ENCODE measurements around the gene COX6B1. TPM values are rescaled to one million over a fixed set of nuclear protein-coding genes. Genes with fewer than 3 reads are reported as not detected.

Gene COX6B1
- total RNA-seq, 1 donor from 2014 or later: 301 TPM

- H3K36me3 ChIP-seq: no peaks in the 10 kb centered on the region
- no peak within 1 kb of the TSS for H3K27ac ChIP-seq
- TF ChIP-seq, protein P1, sequence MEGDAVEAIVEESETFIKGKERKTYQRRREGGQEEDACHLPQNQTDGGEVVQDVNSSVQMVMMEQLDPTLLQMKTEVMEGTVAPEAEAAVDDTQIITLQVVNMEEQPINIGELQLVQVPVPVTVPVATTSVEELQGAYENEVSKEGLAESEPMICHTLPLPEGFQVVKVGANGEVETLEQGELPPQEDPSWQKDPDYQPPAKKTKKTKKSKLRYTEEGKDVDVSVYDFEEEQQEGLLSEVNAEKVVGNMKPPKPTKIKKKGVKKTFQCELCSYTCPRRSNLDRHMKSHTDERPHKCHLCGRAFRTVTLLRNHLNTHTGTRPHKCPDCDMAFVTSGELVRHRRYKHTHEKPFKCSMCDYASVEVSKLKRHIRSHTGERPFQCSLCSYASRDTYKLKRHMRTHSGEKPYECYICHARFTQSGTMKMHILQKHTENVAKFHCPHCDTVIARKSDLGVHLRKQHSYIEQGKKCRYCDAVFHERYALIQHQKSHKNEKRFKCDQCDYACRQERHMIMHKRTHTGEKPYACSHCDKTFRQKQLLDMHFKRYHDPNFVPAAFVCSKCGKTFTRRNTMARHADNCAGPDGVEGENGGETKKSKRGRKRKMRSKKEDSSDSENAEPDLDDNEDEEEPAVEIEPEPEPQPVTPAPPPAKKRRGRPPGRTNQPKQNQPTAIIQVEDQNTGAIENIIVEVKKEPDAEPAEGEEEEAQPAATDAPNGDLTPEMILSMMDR (IDR thresholded peaks at IDR 0.05): no peak
- DNase-seq (ENCODE audit: low spot score in 2 of 2): no peak
- H3K4me1 ChIP-seq: peaks cover 2 to 3% of the 10 kb centered on the region in 2 donors
- no peaks in the 10 kb centered on the region for H3K27me3 ChIP-seq
- intact Hi-C loops (cut with DNase I): loop anchor here (5.0 kb wide), 1 partner anchor 73 kb away; the partner anchor contains the start of gene ARHGAP33
- no peak within 1 kb of the TSS for H3K4me3 ChIP-seq
- H3K9me3 ChIP-seq: no peaks in the 10 kb centered on the region
Observed at GRCh38 chr19:35704218-35704617, 56.1 kb downstream of the COX6B1 start, which contains the start of gene ZBTB32. Gene ZBTB32 (plus strand): TSS chr19:35704558. CDS start chr19:35714627, 10,069 bp downstream.

Other genes with a start within 250 kb of the COX6B1 start
- not detected for gene FFAR2, start 200.1 kb upstream of the COX6B1 start, total RNA-seq
- gene KRTDAP, start 157.9 kb upstream of the COX6B1 start, total RNA-seq: not detected
- gene DMKN, start 134.7 kb upstream of the COX6B1 start, total RNA-seq: 1.7 TPM
- gene SBSN, start 120.0 kb upstream of the COX6B1 start, total RNA-seq: not detected
- not detected for gene GAPDHS, start 114.9 kb upstream of the COX6B1 start, total RNA-seq
- gene TMEM147, start 102.7 kb upstream of the COX6B1 start, total RNA-seq: 99.7 TPM
- not detected for gene ATP4A, start 84.7 kb upstream of the COX6B1 start, total RNA-seq
- gene PMIS2, start 62.1 kb upstream of the COX6B1 start, total RNA-seq: not detected
- gene HAUS5, start 35.6 kb upstream of the COX6B1 start, total RNA-seq: 1.9 TPM
- 69.0 TPM for gene RBM42, start 19.3 kb upstream of the COX6B1 start, total RNA-seq
- gene ETV2, start 6.6 kb upstream of the COX6B1 start, total RNA-seq: 4.8 TPM
- not detected for gene UPK1A, start 18.2 kb downstream of the COX6B1 start, total RNA-seq
- not detected for gene ZBTB32, start 56.2 kb downstream of the COX6B1 start, total RNA-seq
- 25.5 TPM for gene KMT2B, start 69.7 kb downstream of the COX6B1 start, total RNA-seq
- not detected for gene IGFLR1, start 94.1 kb downstream of the COX6B1 start, total RNA-seq
- not detected for gene U2AF1L4, start 97.1 kb downstream of the COX6B1 start, total RNA-seq
- gene PSENEN, start 97.3 kb downstream of the COX6B1 start, total RNA-seq: 110 TPM
- gene LIN37, start 100.3 kb downstream of the COX6B1 start, total RNA-seq: 29.9 TPM
- gene HSPB6, start 108.7 kb downstream of the COX6B1 start, total RNA-seq: 265 TPM
- gene PROSER3, start 109.9 kb downstream of the COX6B1 start, total RNA-seq: 6.5 TPM
- 8.7 TPM for gene ARHGAP33, start 127.2 kb downstream of the COX6B1 start, total RNA-seq
- gene PRODH2, start 164.5 kb downstream of the COX6B1 start, total RNA-seq: not detected
- gene NPHS1, start 204.2 kb downstream of the COX6B1 start, total RNA-seq: not detected
- gene KIRREL2, start 208.6 kb downstream of the COX6B1 start, total RNA-seq: not detected
- 0.21 TPM for gene APLP1, start 220.3 kb downstream of the COX6B1 start, total RNA-seq

Data from ascending aorta (tissue), 2 donors.